IPS DF 19.7 (cell line): ENCODE results near the gene ACAD11.
"Not testable (repeated sequence)": the region's sequence is repeated elsewhere in the genome, so short reads cannot be mapped to it uniquely, and the experiment has no call there.

ENCODE experiments used
- DNase-seq: peaks from one replicate; pipeline ENCODE4 v3.0.0-alpha.2; 2013; ENCODE audit warnings: low read depth, low spot score

ACAD11 gene

GRCh38 chr3:132652640-132653270 lies 6.9 kb downstream of the ACAD11 start:
- DNase-seq: no peak

- no peak for DNase-seq
Measured at GRCh38 chr3:132650153-132650552, 9.5 kb downstream of the ACAD11 start.

- no peak for DNase-seq
Measured at GRCh38 chr3:132645058-132645457, 14.6 kb downstream of the ACAD11 start.

GRCh38 chr3:132643366-132643765 lies 16.2 kb downstream of the ACAD11 start:
- no peak for DNase-seq

GRCh38 chr3:132642539-132642847 lies 17.1 kb downstream of the ACAD11 start:
- no peak for DNase-seq

- DNase-seq: no peak
Measured at GRCh38 chr3:132641837-132642538, 17.6 kb downstream of the ACAD11 start.

GRCh38 chr3:132641427-132641826 lies 18.2 kb downstream of the ACAD11 start:
- not testable (repeated sequence) for DNase-seq

- DNase-seq: no peak
Measured at GRCh38 chr3:132638706-132639105, 20.9 kb downstream of the ACAD11 start.

GRCh38 chr3:132637590-132637989 lies 22.0 kb downstream of the ACAD11 start:
- no peak for DNase-seq

- DNase-seq: no peak
Measured at GRCh38 chr3:132635052-132635451, 24.6 kb downstream of the ACAD11 start.

GRCh38 chr3:132630612-132631011 lies 29.0 kb downstream of the ACAD11 start:
- no peak for DNase-seq

- no peak for DNase-seq
Measured at GRCh38 chr3:132629928-132630327, 29.7 kb downstream of the ACAD11 start.

GRCh38 chr3:132628157-132628556 lies 31.5 kb downstream of the ACAD11 start:
- no peak for DNase-seq

- DNase-seq: no peak
Measured at GRCh38 chr3:132626955-132627354, 32.7 kb downstream of the ACAD11 start.

GRCh38 chr3:132625613-132626012 lies 34.0 kb downstream of the ACAD11 start:
- no peak for DNase-seq

- DNase-seq: no peak
Measured at GRCh38 chr3:132624790-132625189, 34.8 kb downstream of the ACAD11 start.

GRCh38 chr3:132623646-132624045 lies 36.0 kb downstream of the ACAD11 start:
- no peak for DNase-seq

GRCh38 chr3:132622761-132623160 lies 36.8 kb downstream of the ACAD11 start:
- DNase-seq: no peak

- DNase-seq: no peak
Measured at GRCh38 chr3:132622148-132622547, 37.5 kb downstream of the ACAD11 start.

GRCh38 chr3:132616780-132617179 lies 42.8 kb downstream of the ACAD11 start:
- DNase-seq: no peak

- DNase-seq: no peak
Measured at GRCh38 chr3:132615881-132616280, 43.7 kb downstream of the ACAD11 start.

GRCh38 chr3:132615301-132615700 lies 44.3 kb downstream of the ACAD11 start:
- DNase-seq: not testable (repeated sequence)

GRCh38 chr3:132606620-132607019 lies 53.0 kb downstream of the ACAD11 start:
- DNase-seq: not testable (repeated sequence)

- no peak for DNase-seq
Measured at GRCh38 chr3:132606085-132606484, 53.5 kb downstream of the ACAD11 start.
